GM23248 (cell line): ENCODE measurements around the gene RELN.

Experiments
- EZH2 ChIP-seq: fragments of 200-600 bp; sonication (generic); IDR thresholded peaks from 2 replicates; pipeline ENCODE4 v1.6.1; 2018; ENCODE audit warnings: antibody characterized with exemption, mild to moderate bottlenecking; ENCODE audit not compliant: insufficient read depth, poor library complexity, severe bottlenecking
- EZH2phosphoT487 ChIP-seq: fragments of 200-600 bp; sonication (generic); IDR thresholded peaks from 2 replicates; pipeline ENCODE4 v1.6.1; 2018; ENCODE audit warnings: antibody characterized with exemption, moderate library complexity, mild to moderate bottlenecking, low read depth; ENCODE audit not compliant: insufficient read depth

- TF ChIP-seq EZH2 (no peak), EZH2phosphoT487 (no peak)
Measured at GRCh38 chr7:104024632-104025031, 35.2 kb upstream of the RELN start.
